ENCODE results near the gene WDR43.

WDR43 gene

DNA sequence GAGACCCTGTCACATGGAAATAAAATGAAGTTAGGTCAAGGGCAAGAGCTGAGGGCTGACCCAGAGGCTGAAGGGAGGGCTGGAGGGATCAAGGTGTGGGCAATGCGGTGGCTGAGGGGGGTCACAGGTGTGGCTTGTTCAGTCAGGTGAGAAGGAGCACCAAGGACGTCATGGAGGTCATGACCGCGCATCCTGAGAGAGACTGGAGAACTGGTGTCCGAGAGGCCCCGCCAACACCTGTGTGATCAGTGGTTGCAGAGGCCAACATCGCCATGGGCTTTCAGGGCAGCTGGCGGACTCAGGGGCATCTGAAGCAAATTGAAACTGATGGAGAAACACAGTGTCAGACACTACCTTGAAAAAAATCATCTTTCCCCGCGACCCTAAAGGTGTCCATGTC lies 99.6 kb downstream of the WDR43 start:
- TF ChIP-seq EZH2phosphoT487 (IDR thresholded peaks at IDR 0.05; ENCODE audit: borderline replicate concordance, low read length): no peak
- TF ChIP-seq, protein P1, sequence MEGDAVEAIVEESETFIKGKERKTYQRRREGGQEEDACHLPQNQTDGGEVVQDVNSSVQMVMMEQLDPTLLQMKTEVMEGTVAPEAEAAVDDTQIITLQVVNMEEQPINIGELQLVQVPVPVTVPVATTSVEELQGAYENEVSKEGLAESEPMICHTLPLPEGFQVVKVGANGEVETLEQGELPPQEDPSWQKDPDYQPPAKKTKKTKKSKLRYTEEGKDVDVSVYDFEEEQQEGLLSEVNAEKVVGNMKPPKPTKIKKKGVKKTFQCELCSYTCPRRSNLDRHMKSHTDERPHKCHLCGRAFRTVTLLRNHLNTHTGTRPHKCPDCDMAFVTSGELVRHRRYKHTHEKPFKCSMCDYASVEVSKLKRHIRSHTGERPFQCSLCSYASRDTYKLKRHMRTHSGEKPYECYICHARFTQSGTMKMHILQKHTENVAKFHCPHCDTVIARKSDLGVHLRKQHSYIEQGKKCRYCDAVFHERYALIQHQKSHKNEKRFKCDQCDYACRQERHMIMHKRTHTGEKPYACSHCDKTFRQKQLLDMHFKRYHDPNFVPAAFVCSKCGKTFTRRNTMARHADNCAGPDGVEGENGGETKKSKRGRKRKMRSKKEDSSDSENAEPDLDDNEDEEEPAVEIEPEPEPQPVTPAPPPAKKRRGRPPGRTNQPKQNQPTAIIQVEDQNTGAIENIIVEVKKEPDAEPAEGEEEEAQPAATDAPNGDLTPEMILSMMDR (IDR thresholded peaks at IDR 0.05; ENCODE audit: low read depth, low read length, poor library complexity, severe bottlenecking): no peak
- no peak overlapping the region for H3K4me3 ChIP-seq (ENCODE audit: low read length)
- H3F3A ChIP-seq (ENCODE audit: control insufficient read depth, insufficient read depth): no peaks in the 10 kb centered on the region
- no peaks in the 10 kb centered on the region for H3K36me3 ChIP-seq (ENCODE audit: control insufficient read depth, low read length)
- H3K27ac ChIP-seq (ENCODE audit: low read depth, low read length): no peak overlapping the region
- no peak overlapping the region for H3K4me2 ChIP-seq (ENCODE audit: low read length)
- H3K9me3 ChIP-seq (ENCODE audit: control insufficient read depth, insufficient read depth, low read length): no peaks in the 10 kb centered on the region
- H3K9me2 ChIP-seq (replicated peaks; ENCODE audit: control insufficient read depth, low read length): no peaks in the 10 kb centered on the region
- no peaks in the 10 kb centered on the region for H3K27me3 ChIP-seq (ENCODE audit: control insufficient read depth, low read length)
- no peaks in the 10 kb centered on the region for H3K4me1 ChIP-seq (ENCODE audit: control insufficient read depth, low read length)
- H4K20me1 ChIP-seq (ENCODE audit: control insufficient read depth, insufficient read depth, low read depth, low read length): no peaks in the 10 kb centered on the region
- H3K79me2 ChIP-seq (ENCODE audit: control insufficient read depth, low read length): no peaks in the 10 kb centered on the region

DNA sequence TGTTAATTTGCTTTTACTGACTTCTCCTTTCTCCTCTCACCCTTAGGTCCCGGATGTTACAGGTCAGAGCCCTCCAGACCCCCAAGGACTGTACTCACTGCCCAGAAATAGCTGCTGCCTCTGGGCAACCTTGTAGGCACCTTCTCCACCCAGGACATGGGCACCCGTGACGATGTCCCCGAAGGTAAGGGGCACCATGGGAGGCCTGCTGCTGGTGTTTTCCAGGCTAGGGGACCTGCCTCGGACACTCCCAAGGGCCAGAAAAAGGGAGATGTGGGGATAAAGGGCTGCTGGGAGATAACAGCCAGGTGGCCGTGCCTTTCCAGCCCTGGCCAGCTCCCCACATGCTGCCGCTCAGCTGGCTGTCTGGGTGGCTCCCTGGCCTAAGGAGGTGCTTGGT lies 100.2 kb downstream of the WDR43 start:
- no peaks in the 10 kb centered on the region for H3K27me3 ChIP-seq (ENCODE audit: control insufficient read depth, low read length)
- TF ChIP-seq EZH2phosphoT487 (IDR thresholded peaks at IDR 0.05; ENCODE audit: borderline replicate concordance, low read length): no peak
- TF ChIP-seq, protein P1 (IDR thresholded peaks at IDR 0.05; ENCODE audit: low read depth, low read length, poor library complexity, severe bottlenecking): no peak
- no peaks in the 10 kb centered on the region for H3K9me2 ChIP-seq (replicated peaks; ENCODE audit: control insufficient read depth, low read length)
- no peak overlapping the region for H3K4me3 ChIP-seq (ENCODE audit: low read length)
- H3K36me3 ChIP-seq (ENCODE audit: control insufficient read depth, low read length): no peaks in the 10 kb centered on the region
- no peaks in the 10 kb centered on the region for H3K79me2 ChIP-seq (ENCODE audit: control insufficient read depth, low read length)
- no peaks in the 10 kb centered on the region for H3F3A ChIP-seq (ENCODE audit: control insufficient read depth, insufficient read depth)
- H3K4me1 ChIP-seq (ENCODE audit: control insufficient read depth, low read length): no peaks in the 10 kb centered on the region
- no peak overlapping the region for H3K27ac ChIP-seq (ENCODE audit: low read depth, low read length)
- H4K20me1 ChIP-seq (ENCODE audit: control insufficient read depth, insufficient read depth, low read depth, low read length): no peaks in the 10 kb centered on the region
- H3K4me2 ChIP-seq (ENCODE audit: low read length): no peak overlapping the region
- no peaks in the 10 kb centered on the region for H3K9me3 ChIP-seq (ENCODE audit: control insufficient read depth, insufficient read depth, low read length)

DNA sequence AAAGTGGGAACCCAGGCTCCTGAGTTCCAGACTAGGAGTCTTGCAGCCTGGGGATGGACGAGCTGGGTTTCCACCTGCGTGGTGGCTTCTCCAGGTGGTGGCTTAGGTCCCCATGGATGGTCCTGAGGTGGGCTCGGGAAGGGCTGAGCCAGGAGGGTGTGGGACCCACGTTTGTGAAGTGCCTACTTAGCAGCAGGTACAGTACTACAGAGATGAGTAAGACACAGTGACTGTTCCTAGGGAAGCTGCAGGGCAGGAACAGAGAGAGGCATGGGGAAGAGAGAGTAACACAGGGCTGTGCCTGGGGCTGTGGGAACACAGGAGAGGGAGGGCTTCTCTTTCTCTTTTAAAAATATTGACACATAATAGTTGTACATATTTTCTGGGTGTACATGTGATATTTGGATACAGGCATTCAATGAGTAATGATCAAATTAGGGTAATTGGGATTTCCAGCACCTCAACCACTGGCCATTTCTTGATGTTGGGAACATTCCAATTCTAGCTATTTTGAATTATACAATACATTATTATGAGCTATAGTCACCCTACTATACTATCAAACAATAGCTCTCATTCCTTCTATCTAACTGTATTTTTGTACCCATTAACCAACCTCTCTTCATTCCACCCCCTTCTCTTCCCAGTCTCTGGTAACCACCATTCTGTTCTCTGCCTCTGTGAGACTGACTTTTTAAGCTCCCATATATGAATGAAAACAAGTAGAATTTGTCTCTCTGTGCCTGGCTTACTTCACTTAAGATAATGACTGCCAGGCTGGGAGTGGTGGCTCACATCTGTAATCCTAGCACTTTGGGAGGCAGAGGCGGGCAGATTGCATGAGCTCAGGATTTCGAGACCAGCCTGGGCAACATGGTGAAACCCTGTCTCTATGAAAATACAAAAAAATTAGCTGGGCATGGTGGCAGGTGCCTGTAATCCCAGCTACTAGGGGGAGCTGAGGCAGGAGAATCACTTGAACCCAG lies 101.6 kb downstream of the WDR43 start:
- Histone ChIP-seq H3F3A (ENCODE audit: control insufficient read depth, insufficient read depth) (no peaks in the 10 kb centered on the region), H3K9me3 (ENCODE audit: control insufficient read depth, insufficient read depth, low read length) (no peaks in the 10 kb centered on the region), H3K27ac (ENCODE audit: low read depth, low read length) (no peak overlapping the region), H3K79me2 (ENCODE audit: control insufficient read depth, low read length) (no peaks in the 10 kb centered on the region), H3K9me2 (replicated peaks; ENCODE audit: control insufficient read depth, low read length) (no peaks in the 10 kb centered on the region), H4K20me1 (ENCODE audit: control insufficient read depth, insufficient read depth, low read depth, low read length) (no peaks in the 10 kb centered on the region), H3K4me1 (ENCODE audit: control insufficient read depth, low read length) (peaks cover 6% of the 10 kb centered on the region), H3K36me3 (ENCODE audit: control insufficient read depth, low read length) (no peaks in the 10 kb centered on the region), H3K4me2 (ENCODE audit: low read length) (no peak overlapping the region), H3K4me3 (ENCODE audit: low read length) (no peak overlapping the region), H3K27me3 (ENCODE audit: control insufficient read depth, low read length) (no peaks in the 10 kb centered on the region)
- no peak for TF ChIP-seq EZH2phosphoT487 (IDR thresholded peaks at IDR 0.05; ENCODE audit: borderline replicate concordance, low read length)
- TF ChIP-seq, protein P1 (IDR thresholded peaks at IDR 0.05; ENCODE audit: low read depth, low read length, poor library complexity, severe bottlenecking): no peak
